Stomach (tissue), 9 donors: ENCODE data around the gene PCDHB9. TPM values are rescaled to one million over a fixed set of nuclear protein-coding genes. Genes with fewer than 3 reads are reported as not detected.
"Not testable (repeated sequence)": the region's sequence is repeated elsewhere in the genome, so short reads cannot be mapped to it uniquely, and the experiment has no call there.

Experiments used
- DNase-seq, 2 donors: peaks; one replicate each; pipeline versions ENCODE4 v3.0.0 to v3.0.0-alpha.2; 2013 to 2019
- H3K27ac ChIP-seq, 5 donors: fragments of 200-600 bp in 4 of 5; sonication (generic) in 4 of 5; one replicate each; pipeline ENCODE4 v1.5.1; 2013 to 2019; ENCODE audit warnings: mild to moderate bottlenecking in 1 of 5, moderate library complexity in 1 of 5
- H3K27me3 ChIP-seq, 3 donors: fragments of 200-600 bp; sonication (generic); one replicate each; pipeline ENCODE4 v1.5.1; 2017 to 2019; ENCODE audit warnings: mixed run types in 1 of 3
- H3K36me3 ChIP-seq, 4 donors: fragments of 200-600 bp; sonication (generic); 1 replicate in 3 of 4; 2 replicates in 1 of 4; pipeline ENCODE4 v1.5.1; 2016 to 2019
- H3K4me1 ChIP-seq, 4 donors: fragments of 200-600 bp; sonication (generic); one replicate each; pipeline ENCODE4 v1.5.1; 2016 to 2019
- H3K4me3 ChIP-seq, 4 donors: fragments of 200-600 bp; sonication (generic) in 3 of 4; one replicate each; pipeline ENCODE4 v1.5.1; 2016 to 2019; ENCODE audit warnings: mild to moderate bottlenecking in 1 of 4
- H3K9me3 ChIP-seq, 4 donors: fragments of 200-600 bp; sonication (generic); one replicate each; pipeline ENCODE4 v1.5.1; 2016 to 2019
- EP300 ChIP-seq: sonication (generic); formaldehyde crosslinking; IDR thresholded peaks from one replicate; pipeline ENCODE4 v1.6.1; 2017; ENCODE audit warnings: antibody characterized with exemption
- POLR2A ChIP-seq, 4 donors: fragments of 450-650 bp; IDR thresholded peaks; one replicate each; pipeline ENCODE4 v1.6.1; 2016; ENCODE audit warnings: antibody characterized with exemption in 4 of 4, control low read depth in 2 of 4, mild to moderate bottlenecking in 1 of 4, moderate library complexity in 1 of 4
- POLR2AphosphoS5 ChIP-seq, 3 donors: sonication (generic); formaldehyde crosslinking; IDR thresholded peaks; one replicate each; pipeline ENCODE4 v1.6.1; 2016; ENCODE audit warnings: antibody characterized with exemption in 3 of 3
- WGBS, 5 donors: extraction: QIAGEN DNeasy Blood & Tissue Kit in 3 of 5; methylation state at CpG; one replicate each; pipeline versions ENCODE4 v1.1.5 to v1.1.7; 2013 to 2018; 5-methylcytosine and 5-hydroxymethylcytosine counted together
- intact Hi-C: fragments of 100-400 bp; cut with DNase I; formaldehyde crosslinking; loops from one replicate; pipeline ENCODE4 v1.15.1; 2023; ENCODE audit warnings: low total_unique reads
- polyA plus RNA-seq, 3 donors: library from polyadenylated mRNA; stranded (reverse); fragments of 200-250 nt; gene quantifications; one replicate each; pipeline ENCODE4 v1.2.3, GENCODE V29; 2013
- total RNA-seq, 5 donors: library from RNA; depleted of rRNA; stranded (reverse); fragments of >200 nt; gene quantifications; one replicate each; pipeline versions ENCODE4 v1.1.0 to v1.2.3, GENCODE V29; 2014 to 2016
- TF ChIP-seq, protein P1 (sequence below), 7 experiments: fragments of 450-650 bp in 4 of 7; fragments of 200-600 bp in 3 of 7; sonication (generic) in 3 of 7; IDR thresholded peaks; one replicate each; pipeline ENCODE4 v1.5.1; 2016 to 2019; ENCODE audit warnings: antibody characterized with exemption in 7 of 7, control low read depth in 2 of 7, mild to moderate bottlenecking in 1 of 7
- donor health status: healthy with polysubstance abuse.
- donor health status: Bipolar disorder and iron deficiency.
- donor health status: healthy.

The PCDHB9 gene
- total and polyA plus RNA-seq, 8 donors, result 0.08 to 0.92 (median 0.19) TPM; not detected in 3

DNA sequence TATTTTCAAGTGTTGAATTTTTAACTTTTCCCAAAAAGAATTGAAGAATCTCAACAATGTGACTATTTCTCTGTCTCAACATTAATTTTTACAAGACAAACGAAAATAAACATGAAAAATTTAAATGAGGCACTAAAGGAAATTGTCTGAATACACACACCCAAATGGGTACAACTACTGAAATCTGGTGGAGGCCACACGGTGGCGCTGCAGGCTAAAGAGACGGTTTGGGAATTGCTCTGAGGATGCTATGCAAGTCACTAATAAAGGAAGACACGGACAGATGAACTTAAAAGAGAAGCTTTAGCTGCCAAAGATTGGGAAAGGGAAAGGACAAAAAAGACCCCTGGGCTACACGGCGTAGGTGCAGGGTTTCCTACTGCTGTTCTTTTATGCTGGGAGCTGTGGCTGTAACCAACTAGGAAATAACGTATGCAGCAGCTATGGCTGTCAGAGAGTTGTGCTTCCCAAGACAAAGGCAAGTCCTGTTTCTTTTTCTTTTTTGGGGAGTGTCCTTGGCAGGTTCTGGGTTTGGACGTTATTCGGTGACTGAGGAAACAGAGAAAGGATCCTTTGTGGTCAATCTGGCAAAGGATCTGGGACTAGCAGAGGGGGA lies 5.3 kb downstream of the PCDHB9 start, which contains the start of gene PCDHB10:
Gene PCDHB10, plus strand, starts transcription at position 244 of the 616 bp plus-strand sequence. Its CDS starts 200 bp downstream, at position 444.
- H3K9me3 ChIP-seq, result peaks cover 11 to 87% (median 78%) of the 10 kb centered on the region in 4 donors
- WGBS, 5 donors, result 7 to 12% (median 10%) methylated on average over 10 of the region's 10 CpGs
- no peaks in the 10 kb centered on the region for H3K36me3 ChIP-seq
- peak in 1 of 2 donors; percentile 37 for DNase-seq
- intact Hi-C loops, result no loop called here
- H3K4me3 ChIP-seq, result no peak within 1 kb of the TSS
- peaks cover 0 to 42% (median 3%) of the 10 kb centered on the region in 3 donors for H3K27me3 ChIP-seq
- H3K4me1 ChIP-seq, result no peaks in the 10 kb centered on the region
- H3K27ac ChIP-seq, result no peak within 1 kb of the TSS
- TF ChIP-seq POLR2A (IDR thresholded peaks at IDR 0.05), result no peak
- TF ChIP-seq, protein P1, sequence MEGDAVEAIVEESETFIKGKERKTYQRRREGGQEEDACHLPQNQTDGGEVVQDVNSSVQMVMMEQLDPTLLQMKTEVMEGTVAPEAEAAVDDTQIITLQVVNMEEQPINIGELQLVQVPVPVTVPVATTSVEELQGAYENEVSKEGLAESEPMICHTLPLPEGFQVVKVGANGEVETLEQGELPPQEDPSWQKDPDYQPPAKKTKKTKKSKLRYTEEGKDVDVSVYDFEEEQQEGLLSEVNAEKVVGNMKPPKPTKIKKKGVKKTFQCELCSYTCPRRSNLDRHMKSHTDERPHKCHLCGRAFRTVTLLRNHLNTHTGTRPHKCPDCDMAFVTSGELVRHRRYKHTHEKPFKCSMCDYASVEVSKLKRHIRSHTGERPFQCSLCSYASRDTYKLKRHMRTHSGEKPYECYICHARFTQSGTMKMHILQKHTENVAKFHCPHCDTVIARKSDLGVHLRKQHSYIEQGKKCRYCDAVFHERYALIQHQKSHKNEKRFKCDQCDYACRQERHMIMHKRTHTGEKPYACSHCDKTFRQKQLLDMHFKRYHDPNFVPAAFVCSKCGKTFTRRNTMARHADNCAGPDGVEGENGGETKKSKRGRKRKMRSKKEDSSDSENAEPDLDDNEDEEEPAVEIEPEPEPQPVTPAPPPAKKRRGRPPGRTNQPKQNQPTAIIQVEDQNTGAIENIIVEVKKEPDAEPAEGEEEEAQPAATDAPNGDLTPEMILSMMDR (IDR thresholded peaks at IDR 0.05), result peak in 1 of 7 experiments; percentile 11

DNA sequence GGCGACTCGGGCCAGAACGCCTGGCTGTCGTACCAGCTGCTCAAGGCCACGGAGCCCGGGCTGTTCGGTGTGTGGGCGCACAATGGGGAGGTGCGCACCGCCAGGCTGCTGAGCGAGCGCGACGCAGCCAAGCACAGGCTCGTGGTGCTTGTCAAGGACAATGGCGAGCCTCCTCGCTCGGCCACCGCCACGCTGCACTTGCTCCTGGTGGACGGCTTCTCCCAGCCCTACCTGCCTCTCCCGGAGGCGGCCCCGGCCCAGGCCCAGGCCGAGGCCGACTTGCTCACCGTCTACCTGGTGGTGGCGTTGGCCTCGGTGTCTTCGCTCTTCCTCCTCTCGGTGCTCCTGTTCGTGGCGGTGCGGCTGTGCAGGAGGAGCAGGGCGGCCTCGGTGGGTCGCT lies 7.4 kb downstream of the PCDHB9 start:
- WGBS, 5 donors, result 24 to 59% (median 38%) methylated on average over 8 to 16 of the region's 37 CpGs
- intact Hi-C loops, H3K4me1 ChIP-seq, H3K4me3 ChIP-seq, H3K36me3 ChIP-seq, H3K27ac ChIP-seq, DNase-seq: not testable (repeated sequence)
- Histone ChIP-seq H3K9me3 (peaks cover 13 to 89% (median 79%) of the 10 kb centered on the region in 4 donors), H3K27me3 (peaks cover 0 to 34% (median 3%) of the 10 kb centered on the region in 3 donors)

- Histone ChIP-seq H3K27me3 (peaks cover 0 to 40% (median 0%) of the 10 kb centered on the region in 3 donors), H3K36me3 (no peaks in the 10 kb centered on the region), H3K9me3 (peaks cover 12 to 88% (median 79%) of the 10 kb centered on the region in 4 donors), H3K4me1 (no peaks in the 10 kb centered on the region), H3K27ac (no peak overlapping the region), H3K4me3 (no peak overlapping the region)
- no peak for TF ChIP-seq EP300
- TF ChIP-seq POLR2A (IDR thresholded peaks at IDR 0.05), result no peak
- TF ChIP-seq, protein P1 (IDR thresholded peaks at IDR 0.05), result no peak
- no peak for TF ChIP-seq POLR2AphosphoS5 (IDR thresholded peaks at IDR 0.05)
- 19 to 56% (median 34%) methylated on average over 3 of the region's 3 CpGs for WGBS, 5 donors
- DNase-seq, result no peak
- intact Hi-C loops, result no loop called here
Measured at GRCh38 chr5:141196363-141196762, 9.4 kb downstream of the PCDHB9 start.

DNA sequence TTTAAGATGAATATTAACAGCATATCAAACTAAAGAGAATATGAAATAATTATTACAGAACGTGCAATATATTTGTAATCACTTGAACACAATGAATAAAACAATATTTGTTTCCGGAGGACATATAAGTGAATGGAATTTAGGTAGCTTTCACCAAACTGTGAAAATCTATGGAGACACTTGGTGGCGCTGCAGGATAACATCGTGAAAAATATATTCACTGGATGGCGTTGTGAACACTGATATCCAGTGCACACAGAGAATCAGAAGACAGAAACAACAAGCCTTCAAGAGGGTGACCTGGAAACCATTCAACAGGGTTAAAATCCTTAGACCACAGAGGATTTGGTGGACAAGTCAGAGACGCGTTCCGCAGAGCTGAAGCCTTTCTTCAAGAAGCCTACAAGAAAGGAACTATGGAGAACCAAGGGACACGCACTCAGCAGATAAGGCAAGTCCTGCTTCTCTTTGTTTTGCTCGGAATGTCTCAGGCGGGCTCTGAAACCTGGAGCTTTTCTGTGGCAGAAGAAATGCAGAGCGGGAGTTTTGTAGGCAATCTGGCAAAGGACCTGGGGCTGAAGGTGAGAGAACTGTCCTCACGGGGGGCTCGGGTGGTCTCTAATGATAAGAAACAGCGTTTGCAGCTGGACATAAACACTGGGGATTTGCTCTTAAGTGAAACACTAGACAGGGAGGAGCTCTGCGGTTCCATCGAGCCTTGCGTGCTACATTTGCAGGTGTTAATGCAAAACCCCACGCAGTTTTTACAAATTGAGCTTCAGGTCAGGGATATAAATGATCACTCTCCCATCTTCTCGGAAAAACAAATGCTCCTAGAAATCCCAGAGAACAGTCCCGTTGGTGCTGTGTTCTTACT lies 12.6 kb downstream of the PCDHB9 start, which contains the start of gene PCDHB11:
Gene PCDHB11, plus strand, starts transcription at position 269 of the 877 bp plus-strand sequence. Its CDS starts 148 bp downstream, at position 417.
- Histone ChIP-seq H3K4me3 (peak within 1 kb of the TSS in 1 of 4 donors; percentile 1), H3K4me1 (no peaks in the 10 kb centered on the region), H3K9me3 (peaks cover 16 to 92% (median 79%) of the 10 kb centered on the region in 4 donors), H3K36me3 (peaks cover 0 to 4% (median 0%) of the 10 kb centered on the region in 4 donors), H3K27ac (no peak within 1 kb of the TSS), H3K27me3 (peaks cover 0 to 38% (median 0%) of the 10 kb centered on the region in 3 donors)
- 28 to 47% (median 38%) methylated on average over 21 of the region's 21 CpGs for WGBS, 5 donors
- intact Hi-C loops, result no loop called here
- DNase-seq, result peak in 1 of 2 donors; percentile 18
- TF ChIP-seq, protein P1 (IDR thresholded peaks at IDR 0.05), result no peak
- TF ChIP-seq EP300 (no peak), POLR2A (IDR thresholded peaks at IDR 0.05) (no peak), POLR2AphosphoS5 (IDR thresholded peaks at IDR 0.05) (no peak)

GRCh38 chr5:141201126-141201525 lies 14.2 kb downstream of the PCDHB9 start:
- WGBS, 5 donors, result 12 to 59% (median 27%) methylated on average over 9 to 25 of the region's 38 CpGs
- H3K4me3 ChIP-seq, H3K36me3 ChIP-seq, intact Hi-C loops, H3K4me1 ChIP-seq, DNase-seq, H3K27ac ChIP-seq: not testable (repeated sequence)
- H3K27me3 ChIP-seq, result peaks cover 0 to 35% (median 0%) of the 10 kb centered on the region in 3 donors
- H3K9me3 ChIP-seq, result peaks cover 16 to 94% (median 75%) of the 10 kb centered on the region in 4 donors

- Histone ChIP-seq H3K27me3 (peaks cover 0 to 35% (median 0%) of the 10 kb centered on the region in 3 donors), H3K9me3 (peaks cover 16 to 93% (median 73%) of the 10 kb centered on the region in 4 donors)
- H3K4me1 ChIP-seq, DNase-seq, H3K36me3 ChIP-seq, H3K4me3 ChIP-seq, intact Hi-C loops, H3K27ac ChIP-seq: not testable (repeated sequence)
- WGBS, 5 donors, result 24 to 48% (median 35%) methylated on average over 8 to 28 of the region's 35 CpGs
Measured at GRCh38 chr5:141201646-141202045, 14.7 kb downstream of the PCDHB9 start.
